ENCODE results near the gene CREB5.

DNA sequence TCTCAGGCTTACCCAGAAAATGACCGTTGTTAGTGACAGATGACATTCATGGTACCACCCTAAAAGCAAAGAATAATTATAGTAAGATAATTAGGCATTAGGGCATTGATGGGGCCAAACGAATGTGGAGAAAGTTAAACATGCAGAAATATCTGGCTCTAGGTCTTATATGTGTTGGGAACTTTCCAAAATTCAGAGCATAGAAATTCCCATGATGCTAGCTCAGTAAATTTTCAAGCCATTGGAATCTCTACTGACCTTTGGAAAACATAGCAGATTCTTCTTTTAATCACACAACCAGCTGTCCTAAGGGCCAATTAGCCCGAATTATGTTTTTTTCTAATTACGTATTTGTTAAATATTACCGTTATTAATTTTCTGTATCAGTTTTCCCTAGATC, 136.1 kb downstream of the CREB5 start:
- TF ChIP-seq POLR2A (IDR thresholded peaks at IDR 0.05), result no peak
- TF ChIP-seq, protein P1, sequence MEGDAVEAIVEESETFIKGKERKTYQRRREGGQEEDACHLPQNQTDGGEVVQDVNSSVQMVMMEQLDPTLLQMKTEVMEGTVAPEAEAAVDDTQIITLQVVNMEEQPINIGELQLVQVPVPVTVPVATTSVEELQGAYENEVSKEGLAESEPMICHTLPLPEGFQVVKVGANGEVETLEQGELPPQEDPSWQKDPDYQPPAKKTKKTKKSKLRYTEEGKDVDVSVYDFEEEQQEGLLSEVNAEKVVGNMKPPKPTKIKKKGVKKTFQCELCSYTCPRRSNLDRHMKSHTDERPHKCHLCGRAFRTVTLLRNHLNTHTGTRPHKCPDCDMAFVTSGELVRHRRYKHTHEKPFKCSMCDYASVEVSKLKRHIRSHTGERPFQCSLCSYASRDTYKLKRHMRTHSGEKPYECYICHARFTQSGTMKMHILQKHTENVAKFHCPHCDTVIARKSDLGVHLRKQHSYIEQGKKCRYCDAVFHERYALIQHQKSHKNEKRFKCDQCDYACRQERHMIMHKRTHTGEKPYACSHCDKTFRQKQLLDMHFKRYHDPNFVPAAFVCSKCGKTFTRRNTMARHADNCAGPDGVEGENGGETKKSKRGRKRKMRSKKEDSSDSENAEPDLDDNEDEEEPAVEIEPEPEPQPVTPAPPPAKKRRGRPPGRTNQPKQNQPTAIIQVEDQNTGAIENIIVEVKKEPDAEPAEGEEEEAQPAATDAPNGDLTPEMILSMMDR (IDR thresholded peaks at IDR 0.05 in 8 of 11, conservative IDR thresholded peaks at IDR 0.05 in 3 of 11), result no peak

Measured in spleen (tissue), 7 donors.